ENCODE measurements around the gene EIF4G2. TPM values are rescaled to one million over a fixed set of nuclear protein-coding genes. Genes with fewer than 3 reads are reported as not detected.

The EIF4G2 gene
- 922 and 996 TPM in 2 replicates for total RNA-seq

GRCh38 chr11:10808553-10809372, at the start of gene EIF4G2:
Gene EIF4G2 (minus strand): TSS chr11:10808926.

DNA sequence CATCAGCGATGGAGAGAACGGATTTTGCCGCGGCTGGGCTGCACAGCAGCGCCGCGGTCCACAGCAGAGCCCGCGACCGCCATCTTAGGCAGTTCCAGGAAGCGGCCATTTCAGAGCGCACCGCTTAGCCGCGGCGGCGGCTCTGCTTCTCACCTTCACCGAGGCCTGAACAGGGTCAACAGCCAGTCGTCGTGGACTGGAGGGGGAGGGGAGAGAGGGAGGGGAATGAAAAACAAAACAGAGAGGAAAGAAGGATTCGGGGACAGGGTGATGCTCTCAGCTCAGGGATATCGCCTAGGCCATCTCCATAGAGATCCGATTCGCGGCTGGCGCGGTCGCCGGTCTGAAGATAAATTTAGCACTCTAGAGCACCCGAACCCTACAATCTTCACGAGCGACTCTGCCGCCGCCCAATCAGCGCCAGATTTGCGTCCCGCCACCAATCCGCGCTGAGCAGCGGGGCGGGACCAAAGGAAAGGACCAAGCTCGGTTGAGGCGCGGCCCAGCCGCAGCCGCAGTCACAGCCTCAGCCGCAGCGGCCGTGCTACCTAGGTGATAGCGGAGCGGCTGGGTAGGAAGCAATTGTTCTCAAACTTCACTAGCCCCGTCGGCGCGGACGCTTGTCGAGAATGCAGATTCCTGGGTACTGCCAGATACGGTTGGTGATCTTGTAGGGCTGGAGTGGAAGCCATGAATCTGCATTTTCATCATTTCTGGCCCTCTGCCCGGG, 49.1 kb upstream of the EIF4G2 start, which contains the start of gene ZBED5:
Gene ZBED5 (minus strand): TSS at position 345 of the 730 bp plus-strand sequence. CDS start 3,108 bp downstream, outside the sequence.

DNA sequence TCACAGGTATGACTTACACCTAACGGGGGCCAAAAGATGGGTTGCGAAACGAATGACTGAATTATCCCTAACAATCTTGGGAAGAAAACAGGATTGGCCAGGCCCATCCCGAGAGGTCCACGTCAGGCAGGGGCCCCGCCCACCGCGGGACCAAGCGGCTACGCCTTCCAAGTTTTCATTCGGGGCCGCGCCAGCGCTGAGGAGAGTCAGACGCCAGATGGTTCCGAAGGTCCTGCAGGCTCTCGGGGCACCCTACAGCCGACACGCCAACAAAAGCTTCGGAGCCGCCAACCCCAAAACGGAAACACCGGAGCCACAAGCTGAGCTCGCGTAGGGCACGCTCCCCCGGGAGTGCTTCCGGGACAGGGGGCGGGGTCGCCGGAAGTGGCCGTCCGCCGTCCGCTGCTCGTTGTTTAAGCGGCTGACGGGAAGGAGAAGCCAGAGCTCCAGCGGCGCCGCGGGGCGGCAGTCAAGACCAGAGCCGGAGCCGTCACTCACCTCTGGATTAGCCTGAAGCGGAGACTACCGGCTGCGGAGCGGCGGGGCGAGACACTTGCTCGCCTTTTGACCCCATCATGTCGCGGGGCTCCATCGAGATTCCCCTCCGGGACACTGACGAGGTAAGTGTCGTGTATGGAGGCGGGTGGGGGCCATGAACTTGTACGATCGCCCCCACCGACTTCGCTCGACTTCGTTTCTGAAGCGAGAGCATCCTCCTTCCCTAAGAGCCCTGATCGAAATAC, 57.7 kb downstream of the EIF4G2 start, which contains the start of gene CTR9:
Gene CTR9 (plus strand): TSS at position 409 of the 743 bp plus-strand sequence. CDS start 167 bp downstream, at position 576.

Small RNA genes lying within 50 kb of the gene (small RNA-seq; reads per million reads assigned to genes)
- gene SNORD97 = not detected

Other genes with a start within 250 kb of the EIF4G2 start
- gene LYVE1, start 240.3 kb downstream of the EIF4G2 start, total RNA-seq = 5.4 and 8.3 TPM in 2 replicates
- 2.1 and 4.2 TPM in 2 replicates for gene IRAG1, start 115.2 kb downstream of the EIF4G2 start, total RNA-seq
- 41.4 and 45.7 TPM in 2 replicates for gene CTR9, start 57.7 kb downstream of the EIF4G2 start, total RNA-seq
- gene ZBED5, start 49.1 kb upstream of the EIF4G2 start, total RNA-seq = 40.0 and 47.3 TPM in 2 replicates